HEK293 (cell line): Measurements from ENCODE around the gene TOR4A.
A peak's percentile ranks its signal among the peaks of the same experiment; 100 is the strongest.

Experiments used
- BCL11B ChIP-seq: fragments of 450-650 bp; formaldehyde crosslinking; IDR thresholded peaks from 2 replicates; pipeline ENCODE4 v1.5.1; 2016; ENCODE audit warnings: low read depth, missing biosample characterization, missing genetic modification characterization
- KLF16 ChIP-seq: fragments of 450-650 bp; formaldehyde crosslinking; IDR thresholded peaks from 2 replicates; pipeline ENCODE4 v1.5.1; 2017; ENCODE audit warnings: missing biosample characterization, missing genetic modification characterization
- PRDM1 ChIP-seq: fragments of 450-650 bp; formaldehyde crosslinking; IDR thresholded peaks from 2 replicates; pipeline ENCODE4; 2016; ENCODE audit warnings: missing biosample characterization, missing genetic modification characterization
- PRDM10 ChIP-seq: fragments of 450-650 bp; formaldehyde crosslinking; IDR thresholded peaks from 2 replicates; pipeline ENCODE4 v1.5.1; 2016; ENCODE audit warnings: missing biosample characterization, missing genetic modification characterization
- SP7 ChIP-seq: fragments of 450-650 bp; formaldehyde crosslinking; IDR thresholded peaks from 2 replicates; pipeline ENCODE4 v1.5.1; 2016; ENCODE audit warnings: missing biosample characterization, missing genetic modification characterization
- ZBTB48 ChIP-seq: fragments of 450-650 bp; formaldehyde crosslinking; IDR thresholded peaks from 2 replicates; pipeline ENCODE4 v1.5.1; 2016; ENCODE audit warnings: missing biosample characterization, missing genetic modification characterization
- ZBTB7A ChIP-seq: fragments of 450-650 bp; formaldehyde crosslinking; IDR thresholded peaks from 2 replicates; pipeline ENCODE4 v1.5.1; 2016; ENCODE audit warnings: low read depth, missing biosample characterization, missing genetic modification characterization
- ZFP37 ChIP-seq: fragments of 450-650 bp; formaldehyde crosslinking; IDR thresholded peaks from 2 replicates; pipeline ENCODE4 v1.5.1; 2016; ENCODE audit warnings: missing biosample characterization, missing genetic modification characterization
- ZNF112 ChIP-seq: fragments of 450-650 bp; formaldehyde crosslinking; IDR thresholded peaks from 2 replicates; pipeline ENCODE4 v1.5.0; 2017; ENCODE audit warnings: missing biosample characterization, missing genetic modification characterization
- ZNF391 ChIP-seq: fragments of 450-650 bp; formaldehyde crosslinking; IDR thresholded peaks from 2 replicates; pipeline ENCODE4 v1.5.1; 2016; ENCODE audit warnings: low read depth, missing biosample characterization, missing genetic modification characterization, borderline replicate concordance
- ZNF48 ChIP-seq: fragments of 450-650 bp; formaldehyde crosslinking; IDR thresholded peaks from 2 replicates; pipeline ENCODE4 v1.5.1; 2016; ENCODE audit warnings: missing biosample characterization, missing genetic modification characterization
- ZNF513 ChIP-seq: fragments of 450-650 bp; IDR thresholded peaks from 2 replicates; pipeline ENCODE4 v1.5.1; 2018; ENCODE audit warnings: missing biosample characterization, missing genetic modification characterization
- ZNF777 ChIP-seq: fragments of 450-650 bp; formaldehyde crosslinking; IDR thresholded peaks from 2 replicates; pipeline ENCODE4 v1.5.1; 2017; ENCODE audit warnings: missing biosample characterization, missing genetic modification characterization, borderline replicate concordance
- ZNF792 ChIP-seq: fragments of 450-650 bp; formaldehyde crosslinking; IDR thresholded peaks from 2 replicates; pipeline ENCODE4 v1.5.1; 2016; ENCODE audit warnings: missing biosample characterization, missing genetic modification characterization
- TF ChIP-seq, protein P1 (sequence below): fragments of 450-650 bp; formaldehyde crosslinking; IDR thresholded peaks from 2 replicates; pipeline ENCODE4 v1.5.1; 2016; ENCODE audit warnings: missing biosample characterization, missing genetic modification characterization
- TF ChIP-seq, protein P2 (sequence below): fragments of 450-650 bp; formaldehyde crosslinking; IDR thresholded peaks from 2 replicates; pipeline ENCODE4 v1.5.1; 2017; ENCODE audit warnings: missing biosample characterization, missing genetic modification characterization
- TF ChIP-seq, protein P3 (sequence below): fragments of 450-650 bp; formaldehyde crosslinking; IDR thresholded peaks from 2 replicates; pipeline ENCODE4 v1.5.1; 2016; ENCODE audit warnings: missing biosample characterization, missing genetic modification characterization, borderline replicate concordance
- TF ChIP-seq, protein P4 (sequence below): fragments of 450-650 bp; formaldehyde crosslinking; IDR thresholded peaks from 2 replicates; pipeline ENCODE4 v1.5.1; 2017; ENCODE audit warnings: missing biosample characterization, missing genetic modification characterization
- TF ChIP-seq, protein P5 (sequence below): fragments of 450-650 bp; formaldehyde crosslinking; IDR thresholded peaks from 2 replicates; pipeline ENCODE4 v1.5.0; 2017; ENCODE audit warnings: missing biosample characterization, missing genetic modification characterization, borderline replicate concordance

Gene TOR4A

GRCh38 chr9:137302449-137303150, 25.1 kb downstream of the TOR4A start (continued):
- 0 out of 2 replicates have a peak, but pooled peaks have one; percentile 20 for TF ChIP-seq KLF16 (tag by site-specific recombination)
- TF ChIP-seq, protein P1, sequence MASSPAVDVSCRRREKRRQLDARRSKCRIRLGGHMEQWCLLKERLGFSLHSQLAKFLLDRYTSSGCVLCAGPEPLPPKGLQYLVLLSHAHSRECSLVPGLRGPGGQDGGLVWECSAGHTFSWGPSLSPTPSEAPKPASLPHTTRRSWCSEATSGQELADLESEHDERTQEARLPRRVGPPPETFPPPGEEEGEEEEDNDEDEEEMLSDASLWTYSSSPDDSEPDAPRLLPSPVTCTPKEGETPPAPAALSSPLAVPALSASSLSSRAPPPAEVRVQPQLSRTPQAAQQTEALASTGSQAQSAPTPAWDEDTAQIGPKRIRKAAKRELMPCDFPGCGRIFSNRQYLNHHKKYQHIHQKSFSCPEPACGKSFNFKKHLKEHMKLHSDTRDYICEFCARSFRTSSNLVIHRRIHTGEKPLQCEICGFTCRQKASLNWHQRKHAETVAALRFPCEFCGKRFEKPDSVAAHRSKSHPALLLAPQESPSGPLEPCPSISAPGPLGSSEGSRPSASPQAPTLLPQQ (tag by site-specific recombination) = peak; percentile 64
- TF ChIP-seq BCL11B (tag by site-specific recombination) = peak; percentile 81
- no peak for TF ChIP-seq ZNF513
- 0 out of 2 replicates have a peak, but pooled peaks have one; percentile 43 for TF ChIP-seq ZNF391 (tag by site-specific recombination)
- peak; percentile 55 for TF ChIP-seq PRDM10 (tag by site-specific recombination)
- peak; percentile 62; the same call in 1 of the 2 replicates for TF ChIP-seq ZBTB7A (tag by site-specific recombination)
- TF ChIP-seq ZFP37 (tag by site-specific recombination) = 0 out of 2 replicates have a peak, but pooled peaks have one; percentile 31
- TF ChIP-seq SP7 (tag by site-specific recombination) = no peak; the same call in 1 of the 2 replicates
- TF ChIP-seq, protein P2, sequence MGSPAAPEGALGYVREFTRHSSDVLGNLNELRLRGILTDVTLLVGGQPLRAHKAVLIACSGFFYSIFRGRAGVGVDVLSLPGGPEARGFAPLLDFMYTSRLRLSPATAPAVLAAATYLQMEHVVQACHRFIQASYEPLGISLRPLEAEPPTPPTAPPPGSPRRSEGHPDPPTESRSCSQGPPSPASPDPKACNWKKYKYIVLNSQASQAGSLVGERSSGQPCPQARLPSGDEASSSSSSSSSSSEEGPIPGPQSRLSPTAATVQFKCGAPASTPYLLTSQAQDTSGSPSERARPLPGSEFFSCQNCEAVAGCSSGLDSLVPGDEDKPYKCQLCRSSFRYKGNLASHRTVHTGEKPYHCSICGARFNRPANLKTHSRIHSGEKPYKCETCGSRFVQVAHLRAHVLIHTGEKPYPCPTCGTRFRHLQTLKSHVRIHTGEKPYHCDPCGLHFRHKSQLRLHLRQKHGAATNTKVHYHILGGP = no peak
- TF ChIP-seq, protein P3, sequence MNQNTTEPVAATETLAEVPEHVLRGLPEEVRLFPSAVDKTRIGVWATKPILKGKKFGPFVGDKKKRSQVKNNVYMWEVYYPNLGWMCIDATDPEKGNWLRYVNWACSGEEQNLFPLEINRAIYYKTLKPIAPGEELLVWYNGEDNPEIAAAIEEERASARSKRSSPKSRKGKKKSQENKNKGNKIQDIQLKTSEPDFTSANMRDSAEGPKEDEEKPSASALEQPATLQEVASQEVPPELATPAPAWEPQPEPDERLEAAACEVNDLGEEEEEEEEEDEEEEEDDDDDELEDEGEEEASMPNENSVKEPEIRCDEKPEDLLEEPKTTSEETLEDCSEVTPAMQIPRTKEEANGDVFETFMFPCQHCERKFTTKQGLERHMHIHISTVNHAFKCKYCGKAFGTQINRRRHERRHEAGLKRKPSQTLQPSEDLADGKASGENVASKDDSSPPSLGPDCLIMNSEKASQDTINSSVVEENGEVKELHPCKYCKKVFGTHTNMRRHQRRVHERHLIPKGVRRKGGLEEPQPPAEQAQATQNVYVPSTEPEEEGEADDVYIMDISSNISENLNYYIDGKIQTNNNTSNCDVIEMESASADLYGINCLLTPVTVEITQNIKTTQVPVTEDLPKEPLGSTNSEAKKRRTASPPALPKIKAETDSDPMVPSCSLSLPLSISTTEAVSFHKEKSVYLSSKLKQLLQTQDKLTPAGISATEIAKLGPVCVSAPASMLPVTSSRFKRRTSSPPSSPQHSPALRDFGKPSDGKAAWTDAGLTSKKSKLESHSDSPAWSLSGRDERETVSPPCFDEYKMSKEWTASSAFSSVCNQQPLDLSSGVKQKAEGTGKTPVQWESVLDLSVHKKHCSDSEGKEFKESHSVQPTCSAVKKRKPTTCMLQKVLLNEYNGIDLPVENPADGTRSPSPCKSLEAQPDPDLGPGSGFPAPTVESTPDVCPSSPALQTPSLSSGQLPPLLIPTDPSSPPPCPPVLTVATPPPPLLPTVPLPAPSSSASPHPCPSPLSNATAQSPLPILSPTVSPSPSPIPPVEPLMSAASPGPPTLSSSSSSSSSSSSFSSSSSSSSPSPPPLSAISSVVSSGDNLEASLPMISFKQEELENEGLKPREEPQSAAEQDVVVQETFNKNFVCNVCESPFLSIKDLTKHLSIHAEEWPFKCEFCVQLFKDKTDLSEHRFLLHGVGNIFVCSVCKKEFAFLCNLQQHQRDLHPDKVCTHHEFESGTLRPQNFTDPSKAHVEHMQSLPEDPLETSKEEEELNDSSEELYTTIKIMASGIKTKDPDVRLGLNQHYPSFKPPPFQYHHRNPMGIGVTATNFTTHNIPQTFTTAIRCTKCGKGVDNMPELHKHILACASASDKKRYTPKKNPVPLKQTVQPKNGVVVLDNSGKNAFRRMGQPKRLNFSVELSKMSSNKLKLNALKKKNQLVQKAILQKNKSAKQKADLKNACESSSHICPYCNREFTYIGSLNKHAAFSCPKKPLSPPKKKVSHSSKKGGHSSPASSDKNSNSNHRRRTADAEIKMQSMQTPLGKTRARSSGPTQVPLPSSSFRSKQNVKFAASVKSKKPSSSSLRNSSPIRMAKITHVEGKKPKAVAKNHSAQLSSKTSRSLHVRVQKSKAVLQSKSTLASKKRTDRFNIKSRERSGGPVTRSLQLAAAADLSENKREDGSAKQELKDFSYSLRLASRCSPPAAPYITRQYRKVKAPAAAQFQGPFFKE (tag by site-specific recombination) = no peak; the same call in 1 of the 2 replicates
- TF ChIP-seq, protein P4, sequence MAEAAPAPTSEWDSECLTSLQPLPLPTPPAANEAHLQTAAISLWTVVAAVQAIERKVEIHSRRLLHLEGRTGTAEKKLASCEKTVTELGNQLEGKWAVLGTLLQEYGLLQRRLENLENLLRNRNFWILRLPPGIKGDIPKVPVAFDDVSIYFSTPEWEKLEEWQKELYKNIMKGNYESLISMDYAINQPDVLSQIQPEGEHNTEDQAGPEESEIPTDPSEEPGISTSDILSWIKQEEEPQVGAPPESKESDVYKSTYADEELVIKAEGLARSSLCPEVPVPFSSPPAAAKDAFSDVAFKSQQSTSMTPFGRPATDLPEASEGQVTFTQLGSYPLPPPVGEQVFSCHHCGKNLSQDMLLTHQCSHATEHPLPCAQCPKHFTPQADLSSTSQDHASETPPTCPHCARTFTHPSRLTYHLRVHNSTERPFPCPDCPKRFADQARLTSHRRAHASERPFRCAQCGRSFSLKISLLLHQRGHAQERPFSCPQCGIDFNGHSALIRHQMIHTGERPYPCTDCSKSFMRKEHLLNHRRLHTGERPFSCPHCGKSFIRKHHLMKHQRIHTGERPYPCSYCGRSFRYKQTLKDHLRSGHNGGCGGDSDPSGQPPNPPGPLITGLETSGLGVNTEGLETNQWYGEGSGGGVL (tag by site-specific recombination) = peak; percentile 11; the same call in 1 of the 2 replicates
- peak; percentile 46; the same call in 1 of the 2 replicates for TF ChIP-seq ZBTB48 (tag by site-specific recombination)
- TF ChIP-seq ZNF48 (tag by site-specific recombination) = no peak
- TF ChIP-seq ZNF777 (tag by site-specific recombination) = no peak
- no peak for TF ChIP-seq ZNF112
- no peak for TF ChIP-seq ZNF792
- TF ChIP-seq, protein P5, sequence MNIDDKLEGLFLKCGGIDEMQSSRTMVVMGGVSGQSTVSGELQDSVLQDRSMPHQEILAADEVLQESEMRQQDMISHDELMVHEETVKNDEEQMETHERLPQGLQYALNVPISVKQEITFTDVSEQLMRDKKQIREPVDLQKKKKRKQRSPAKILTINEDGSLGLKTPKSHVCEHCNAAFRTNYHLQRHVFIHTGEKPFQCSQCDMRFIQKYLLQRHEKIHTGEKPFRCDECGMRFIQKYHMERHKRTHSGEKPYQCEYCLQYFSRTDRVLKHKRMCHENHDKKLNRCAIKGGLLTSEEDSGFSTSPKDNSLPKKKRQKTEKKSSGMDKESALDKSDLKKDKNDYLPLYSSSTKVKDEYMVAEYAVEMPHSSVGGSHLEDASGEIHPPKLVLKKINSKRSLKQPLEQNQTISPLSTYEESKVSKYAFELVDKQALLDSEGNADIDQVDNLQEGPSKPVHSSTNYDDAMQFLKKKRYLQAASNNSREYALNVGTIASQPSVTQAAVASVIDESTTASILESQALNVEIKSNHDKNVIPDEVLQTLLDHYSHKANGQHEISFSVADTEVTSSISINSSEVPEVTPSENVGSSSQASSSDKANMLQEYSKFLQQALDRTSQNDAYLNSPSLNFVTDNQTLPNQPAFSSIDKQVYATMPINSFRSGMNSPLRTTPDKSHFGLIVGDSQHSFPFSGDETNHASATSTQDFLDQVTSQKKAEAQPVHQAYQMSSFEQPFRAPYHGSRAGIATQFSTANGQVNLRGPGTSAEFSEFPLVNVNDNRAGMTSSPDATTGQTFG (tag by site-specific recombination) = no peak
- no peak for TF ChIP-seq PRDM1 (tag by site-specific recombination)
